WTC11 (cell line): ENCODE data around the gene RCAN1.

Experiments
- FOXK1 ChIP-seq: sonication (generic); formaldehyde crosslinking; IDR thresholded peaks from 2 replicates; pipeline ENCODE4 v1.8.0; 2022; ENCODE audit warnings: mild to moderate bottlenecking, moderate library complexity, missing genetic modification reagents
- GTF2I ChIP-seq: fragments of 250-450 bp; sonication (Bioruptor Pico); conservative IDR thresholded peaks from 2 replicates; pipeline ENCODE4 v1.4.0; 2021; ENCODE audit warnings: mild to moderate bottlenecking
- ZNF121 ChIP-seq: sonication (generic); formaldehyde crosslinking; IDR thresholded peaks from 2 replicates; pipeline ENCODE4 v1.8.0; 2023; ENCODE audit warnings: missing genetic modification reagents

- TF ChIP-seq ZNF121 (no peak), GTF2I (no peak), FOXK1 (CRISPR knock-in tag) (no peak)
These were observed 2.9 kb downstream of the RCAN1 start for GRCh38 chr21:34612056-34612455.
